ENCODE results near the gene COL26A1. TPM values are rescaled to one million over a fixed set of nuclear protein-coding genes. Genes with fewer than 3 reads are reported as not detected.

Gene COL26A1
- total RNA-seq, 1 experiment from 2014 or later, result 0.20 TPM

DNA sequence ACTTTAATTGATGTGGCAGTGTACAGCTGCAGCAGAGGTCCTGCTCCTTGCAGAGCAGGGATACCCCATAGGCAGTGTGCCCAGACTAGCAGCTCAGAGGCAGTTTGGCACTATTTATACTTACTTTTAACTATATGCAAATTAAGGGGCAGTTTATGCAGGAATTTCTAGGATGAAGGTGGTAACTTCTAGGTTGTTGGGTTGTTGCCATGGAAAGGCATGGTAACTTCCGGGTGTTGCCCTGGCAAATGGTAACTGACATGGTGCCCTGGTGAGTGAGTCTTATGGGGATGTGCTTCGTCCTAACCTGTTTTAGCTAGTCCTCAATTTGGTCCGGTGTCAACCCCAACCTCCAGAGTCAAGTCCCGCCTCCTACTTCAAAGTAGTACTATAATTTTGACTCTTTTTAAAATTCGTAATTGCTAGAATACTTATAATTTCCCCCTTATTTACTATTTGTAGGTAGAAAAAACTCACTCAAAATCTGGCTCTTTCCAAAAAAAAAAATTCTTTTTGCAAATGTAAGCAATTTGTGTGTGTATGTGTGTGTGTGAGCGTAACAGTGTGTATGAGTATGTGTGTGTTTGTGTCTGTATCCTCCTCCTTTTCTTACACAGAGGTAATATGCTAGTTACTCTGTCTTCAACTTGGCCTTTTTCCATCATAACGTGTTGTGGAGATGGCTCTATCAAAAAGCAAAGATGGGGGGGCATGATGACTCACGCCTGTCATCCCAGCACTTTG is 5.9 kb downstream of the COL26A1 start:
- no TSS peak for BruUV-seq (replicated peaks)
- H3K4me3 ChIP-seq, result no peak overlapping the region
- peaks cover 27% of the 10 kb centered on the region for H3K27me3 ChIP-seq (ENCODE audit: insufficient read depth, low read depth)
- H3F3A ChIP-seq (ENCODE audit: insufficient read depth, low read depth), result no peaks in the 10 kb centered on the region
- H3K4me2 ChIP-seq, result no peak overlapping the region
- H3K79me2 ChIP-seq (ENCODE audit: low read depth), result no peaks in the 10 kb centered on the region
- ChIA-PET POLR2A (ENCODE audit: unreplicated experiment) (interaction anchor here (0.7 kb wide), 1 partner anchor 49 kb away, joined by 6 read pairs; no protein-coding TSS in a partner anchor), CTCF (no interaction called here)
- H3K36me3 ChIP-seq (ENCODE audit: low read depth), result no peaks in the 10 kb centered on the region
- no peak overlapping the region for H3K27ac ChIP-seq
- TF ChIP-seq EZH2 (IDR thresholded peaks at IDR 0.05; ENCODE audit: low read depth), result no peak
- TF ChIP-seq, protein P1, sequence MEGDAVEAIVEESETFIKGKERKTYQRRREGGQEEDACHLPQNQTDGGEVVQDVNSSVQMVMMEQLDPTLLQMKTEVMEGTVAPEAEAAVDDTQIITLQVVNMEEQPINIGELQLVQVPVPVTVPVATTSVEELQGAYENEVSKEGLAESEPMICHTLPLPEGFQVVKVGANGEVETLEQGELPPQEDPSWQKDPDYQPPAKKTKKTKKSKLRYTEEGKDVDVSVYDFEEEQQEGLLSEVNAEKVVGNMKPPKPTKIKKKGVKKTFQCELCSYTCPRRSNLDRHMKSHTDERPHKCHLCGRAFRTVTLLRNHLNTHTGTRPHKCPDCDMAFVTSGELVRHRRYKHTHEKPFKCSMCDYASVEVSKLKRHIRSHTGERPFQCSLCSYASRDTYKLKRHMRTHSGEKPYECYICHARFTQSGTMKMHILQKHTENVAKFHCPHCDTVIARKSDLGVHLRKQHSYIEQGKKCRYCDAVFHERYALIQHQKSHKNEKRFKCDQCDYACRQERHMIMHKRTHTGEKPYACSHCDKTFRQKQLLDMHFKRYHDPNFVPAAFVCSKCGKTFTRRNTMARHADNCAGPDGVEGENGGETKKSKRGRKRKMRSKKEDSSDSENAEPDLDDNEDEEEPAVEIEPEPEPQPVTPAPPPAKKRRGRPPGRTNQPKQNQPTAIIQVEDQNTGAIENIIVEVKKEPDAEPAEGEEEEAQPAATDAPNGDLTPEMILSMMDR (conservative IDR thresholded peaks at IDR 0.05), result no peak
- no peak for DNase-seq
- no peaks in the 10 kb centered on the region for H4K20me1 ChIP-seq (ENCODE audit: insufficient read depth)
- no peak overlapping the region for H2AFZ ChIP-seq
- H3K4me1 ChIP-seq (replicated peaks; ENCODE audit: insufficient read depth), result no peaks in the 10 kb centered on the region
- intact Hi-C loops (cut with micrococcal nuclease; ENCODE audit: unreplicated experiment), result no loop called here
- no peaks in the 10 kb centered on the region for H3K9me2 ChIP-seq (ENCODE audit: insufficient read depth)
- no peaks in the 10 kb centered on the region for H3K9me3 ChIP-seq (ENCODE audit: insufficient read depth, low read depth)

DNA sequence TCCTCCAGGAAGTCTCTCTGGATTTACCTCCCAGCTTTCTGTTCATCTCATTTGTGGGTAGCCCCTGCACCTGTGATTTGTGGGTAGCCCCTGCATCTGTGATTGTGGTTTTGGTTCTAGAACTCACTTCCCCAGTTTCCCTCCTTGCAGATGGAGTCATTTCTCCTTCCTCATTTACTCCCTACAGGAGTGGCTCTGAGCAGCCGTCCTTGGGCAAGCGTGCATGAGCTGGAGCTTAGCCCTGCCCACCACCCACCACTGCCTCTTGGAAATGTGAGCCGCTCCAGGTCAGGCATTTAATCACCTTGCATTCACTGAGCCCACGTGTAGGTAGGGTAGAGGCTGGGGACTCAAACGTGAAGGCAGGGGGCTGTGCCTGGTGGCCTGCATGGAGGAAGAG is 8.2 kb downstream of the COL26A1 start:
- Histone ChIP-seq H3K27ac (no peak overlapping the region), H3K9me2 (ENCODE audit: insufficient read depth) (no peaks in the 10 kb centered on the region), H3K27me3 (ENCODE audit: insufficient read depth, low read depth) (peaks cover 32% of the 10 kb centered on the region), H3K4me1 (replicated peaks; ENCODE audit: insufficient read depth) (no peaks in the 10 kb centered on the region), H3K4me3 (no peak overlapping the region), H4K20me1 (ENCODE audit: insufficient read depth) (no peaks in the 10 kb centered on the region), H2AFZ (no peak overlapping the region), H3K36me3 (ENCODE audit: low read depth) (no peaks in the 10 kb centered on the region), H3K9me3 (ENCODE audit: insufficient read depth, low read depth) (no peaks in the 10 kb centered on the region), H3F3A (ENCODE audit: insufficient read depth, low read depth) (no peaks in the 10 kb centered on the region), H3K79me2 (ENCODE audit: low read depth) (no peaks in the 10 kb centered on the region), H3K4me2 (no peak overlapping the region)
- TF ChIP-seq, protein P1 (conservative IDR thresholded peaks at IDR 0.05), result no peak
- TF ChIP-seq EZH2 (IDR thresholded peaks at IDR 0.05; ENCODE audit: low read depth), result no peak
- DNase-seq, result no peak
- POLR2A ChIA-PET (ENCODE audit: unreplicated experiment), result interaction anchor here (0.6 kb wide), 1 partner anchor 51 kb away, joined by 3 read pairs; no protein-coding TSS in a partner anchor
- intact Hi-C loops (cut with micrococcal nuclease; ENCODE audit: unreplicated experiment), result no loop called here
- BruUV-seq (replicated peaks), result no TSS peak
- CTCF ChIA-PET, result no interaction called here

DNA sequence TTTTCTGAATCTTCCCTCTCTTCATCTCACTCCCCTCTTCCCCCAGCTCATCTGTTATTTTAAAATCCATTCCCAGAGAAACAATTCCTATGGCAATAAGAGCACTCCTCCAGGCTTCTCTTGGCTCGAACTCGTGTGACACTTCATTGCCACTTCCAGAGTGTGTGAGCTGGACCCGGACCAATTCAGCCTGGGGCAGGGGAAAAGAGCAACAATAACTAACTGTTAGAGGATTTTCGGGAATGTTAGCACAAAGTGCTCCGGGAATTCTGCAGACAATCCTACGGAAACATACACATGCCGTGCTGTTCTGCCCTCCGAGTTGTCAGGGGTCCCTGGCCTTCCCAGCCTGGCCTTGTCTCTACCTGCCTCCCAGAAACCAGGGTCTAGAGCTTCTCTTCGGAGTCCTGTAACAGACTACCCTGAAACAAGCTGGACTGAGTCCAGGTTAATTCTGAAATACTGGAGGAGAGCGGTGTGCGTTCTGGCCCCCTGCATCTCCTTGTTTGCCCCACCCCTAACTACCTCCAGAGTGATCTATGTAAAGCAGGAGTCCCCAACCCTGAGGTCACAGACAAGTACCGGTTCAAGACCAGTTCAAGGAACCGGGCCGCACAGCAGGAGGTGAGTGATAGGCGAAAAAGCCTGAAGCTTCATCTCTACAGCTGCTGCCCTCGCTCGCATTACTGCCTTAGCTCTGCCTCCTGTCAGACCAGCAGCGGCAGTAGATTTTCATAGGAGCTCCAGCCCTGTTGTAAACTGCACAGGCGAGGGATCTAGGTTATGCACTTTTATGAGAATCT is 11.3 kb downstream of the COL26A1 start:
- CTCF ChIA-PET, result no interaction called here
- no peaks in the 10 kb centered on the region for H3K4me1 ChIP-seq (replicated peaks; ENCODE audit: insufficient read depth)
- H3K27ac ChIP-seq, result no peak overlapping the region
- H3K27me3 ChIP-seq (ENCODE audit: insufficient read depth, low read depth), result peaks cover 26% of the 10 kb centered on the region
- H3K36me3 ChIP-seq (ENCODE audit: low read depth), result no peaks in the 10 kb centered on the region
- intact Hi-C loops (cut with micrococcal nuclease; ENCODE audit: unreplicated experiment), result no loop called here
- no peaks in the 10 kb centered on the region for H4K20me1 ChIP-seq (ENCODE audit: insufficient read depth)
- no peaks in the 10 kb centered on the region for H3K9me2 ChIP-seq (ENCODE audit: insufficient read depth)
- H3F3A ChIP-seq (ENCODE audit: insufficient read depth, low read depth), result no peaks in the 10 kb centered on the region
- POLR2A ChIA-PET (ENCODE audit: unreplicated experiment), result no interaction called here
- no TSS peak for BruUV-seq (replicated peaks)
- DNase-seq, result no peak
- no peaks in the 10 kb centered on the region for H3K79me2 ChIP-seq (ENCODE audit: low read depth)
- no peak for TF ChIP-seq EZH2 (IDR thresholded peaks at IDR 0.05; ENCODE audit: low read depth)
- TF ChIP-seq, protein P1 (conservative IDR thresholded peaks at IDR 0.05), result no peak
- H2AFZ ChIP-seq, result no peak overlapping the region
- H3K9me3 ChIP-seq (ENCODE audit: insufficient read depth, low read depth), result no peaks in the 10 kb centered on the region
- no peak overlapping the region for H3K4me2 ChIP-seq
- no peak overlapping the region for H3K4me3 ChIP-seq

All from PC-9 (cell line).